Spleen (tissue), 7 donors: ENCODE measurements around the gene SP100.

Experiments used
- POLR2A ChIP-seq, 3 donors: fragments of 450-650 bp; IDR thresholded peaks; one replicate each; pipeline ENCODE4 v1.5.1; 2017; ENCODE audit warnings: antibody characterized with exemption in 3 of 3, mild to moderate bottlenecking in 1 of 3
- POLR2AphosphoS5 ChIP-seq, 3 donors: sonication (generic); formaldehyde crosslinking; IDR thresholded peaks; one replicate each; pipeline ENCODE4 v1.5.1; 2017; ENCODE audit warnings: antibody characterized with exemption in 3 of 3
- TF ChIP-seq, protein P1 (sequence below), 11 experiments: fragments of 200-600 bp in 7 of 11; fragments of 450-650 bp in 4 of 11; sonication (generic) in 4 of 11; IDR thresholded peaks in 8 of 11; conservative IDR thresholded peaks in 3 of 11; 1 replicate in 7 of 11; 2 replicates in 4 of 11; pipeline versions ENCODE4 v1.4.0 to v1.8.0; 2016 to 2021; ENCODE audit warnings: antibody characterized with exemption in 11 of 11, inconsistent platforms in 4 of 11, mild to moderate bottlenecking in 1 of 11
- donor health status: DM: no; HTN: no; CAD: no; lungs with moderate emphysema.
- donor health status: DM: no; HTN: no; CAD: no.
- donor health status: DM: no; HTN: no; CAD: no.

DNA sequence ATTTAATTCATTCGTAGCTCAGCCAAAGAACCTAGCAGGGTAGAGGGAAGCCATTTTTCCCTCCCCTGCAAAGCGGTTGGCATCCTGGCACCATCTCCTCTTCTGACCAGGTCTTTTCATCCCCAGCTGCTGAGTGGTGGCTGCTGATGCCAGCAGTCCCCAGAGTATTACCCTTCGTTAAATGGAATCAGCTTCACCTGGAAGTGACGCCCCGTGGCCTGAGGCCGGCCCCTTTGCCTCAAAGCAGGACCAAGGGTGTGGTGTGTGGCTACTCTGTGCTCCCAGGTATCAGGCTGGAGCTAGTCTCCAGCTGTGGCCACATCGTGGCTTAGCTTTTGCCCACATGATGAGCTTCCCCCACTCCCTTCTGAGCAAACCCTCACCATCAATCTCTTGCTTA, 12.3 kb upstream of the SP100 start:
- TF ChIP-seq POLR2A (IDR thresholded peaks at IDR 0.05) (no peak), POLR2AphosphoS5 (IDR thresholded peaks at IDR 0.05) (no peak)
- TF ChIP-seq, protein P1, sequence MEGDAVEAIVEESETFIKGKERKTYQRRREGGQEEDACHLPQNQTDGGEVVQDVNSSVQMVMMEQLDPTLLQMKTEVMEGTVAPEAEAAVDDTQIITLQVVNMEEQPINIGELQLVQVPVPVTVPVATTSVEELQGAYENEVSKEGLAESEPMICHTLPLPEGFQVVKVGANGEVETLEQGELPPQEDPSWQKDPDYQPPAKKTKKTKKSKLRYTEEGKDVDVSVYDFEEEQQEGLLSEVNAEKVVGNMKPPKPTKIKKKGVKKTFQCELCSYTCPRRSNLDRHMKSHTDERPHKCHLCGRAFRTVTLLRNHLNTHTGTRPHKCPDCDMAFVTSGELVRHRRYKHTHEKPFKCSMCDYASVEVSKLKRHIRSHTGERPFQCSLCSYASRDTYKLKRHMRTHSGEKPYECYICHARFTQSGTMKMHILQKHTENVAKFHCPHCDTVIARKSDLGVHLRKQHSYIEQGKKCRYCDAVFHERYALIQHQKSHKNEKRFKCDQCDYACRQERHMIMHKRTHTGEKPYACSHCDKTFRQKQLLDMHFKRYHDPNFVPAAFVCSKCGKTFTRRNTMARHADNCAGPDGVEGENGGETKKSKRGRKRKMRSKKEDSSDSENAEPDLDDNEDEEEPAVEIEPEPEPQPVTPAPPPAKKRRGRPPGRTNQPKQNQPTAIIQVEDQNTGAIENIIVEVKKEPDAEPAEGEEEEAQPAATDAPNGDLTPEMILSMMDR (IDR thresholded peaks at IDR 0.05 in 8 of 11, conservative IDR thresholded peaks at IDR 0.05 in 3 of 11) = no peak
